Astrocyte of the spinal cord (primary cell): ENCODE measurements around the gene MTREX.
A peak's percentile ranks its signal among the peaks of the same experiment; 100 is the strongest.

Experiments used
- DNase-seq: peaks from one replicate; pipeline ENCODE4 v3.0.0; 2011; ENCODE audit warnings: low read depth, low spot score
- H3K4me3 ChIP-seq: 2 replicates; pipeline ENCODE4 v1.5.1; 2011; ENCODE audit warnings: low read depth, mild to moderate bottlenecking, low read length, moderate library complexity
- in situ Hi-C: cut with HindIII; loops from 2 replicates; pipeline ENCODE4 v1.10.0; 2017; ENCODE audit warnings: low sequenced_read_pairs
- TF ChIP-seq, protein P1 (sequence below): IDR thresholded peaks from 2 replicates; pipeline ENCODE4 v1.5.1; 2012; ENCODE audit warnings: low read depth, mild to moderate bottlenecking, low read length, inconsistent platforms

Gene MTREX

DNA sequence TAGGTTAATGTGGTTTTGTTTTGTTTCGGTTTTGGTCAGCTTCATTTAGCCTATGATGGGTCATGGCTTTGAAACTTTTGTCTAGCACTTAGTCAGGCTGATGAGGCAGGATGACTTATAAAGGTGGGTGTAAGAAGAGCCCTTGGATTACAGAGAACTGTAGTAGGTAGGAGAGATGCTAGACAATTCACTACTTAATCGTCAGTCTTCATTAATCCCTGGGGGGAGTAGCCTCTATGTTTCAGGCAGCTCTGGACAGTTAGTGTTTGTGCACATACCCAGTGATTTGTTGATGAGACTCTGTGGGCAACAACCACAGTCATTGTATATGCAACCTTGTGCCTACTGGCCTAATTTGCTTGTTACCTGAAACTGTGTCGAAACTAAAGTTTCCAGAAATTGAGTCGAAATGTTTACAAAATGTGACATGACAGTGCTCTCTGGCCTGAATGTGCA, 113.3 kb downstream of the MTREX start:
- TF ChIP-seq, protein P1, sequence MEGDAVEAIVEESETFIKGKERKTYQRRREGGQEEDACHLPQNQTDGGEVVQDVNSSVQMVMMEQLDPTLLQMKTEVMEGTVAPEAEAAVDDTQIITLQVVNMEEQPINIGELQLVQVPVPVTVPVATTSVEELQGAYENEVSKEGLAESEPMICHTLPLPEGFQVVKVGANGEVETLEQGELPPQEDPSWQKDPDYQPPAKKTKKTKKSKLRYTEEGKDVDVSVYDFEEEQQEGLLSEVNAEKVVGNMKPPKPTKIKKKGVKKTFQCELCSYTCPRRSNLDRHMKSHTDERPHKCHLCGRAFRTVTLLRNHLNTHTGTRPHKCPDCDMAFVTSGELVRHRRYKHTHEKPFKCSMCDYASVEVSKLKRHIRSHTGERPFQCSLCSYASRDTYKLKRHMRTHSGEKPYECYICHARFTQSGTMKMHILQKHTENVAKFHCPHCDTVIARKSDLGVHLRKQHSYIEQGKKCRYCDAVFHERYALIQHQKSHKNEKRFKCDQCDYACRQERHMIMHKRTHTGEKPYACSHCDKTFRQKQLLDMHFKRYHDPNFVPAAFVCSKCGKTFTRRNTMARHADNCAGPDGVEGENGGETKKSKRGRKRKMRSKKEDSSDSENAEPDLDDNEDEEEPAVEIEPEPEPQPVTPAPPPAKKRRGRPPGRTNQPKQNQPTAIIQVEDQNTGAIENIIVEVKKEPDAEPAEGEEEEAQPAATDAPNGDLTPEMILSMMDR = no peak
- DNase-seq = no peak
- in situ Hi-C loops = no loop called here
- no peak overlapping the region for H3K4me3 ChIP-seq

DNA sequence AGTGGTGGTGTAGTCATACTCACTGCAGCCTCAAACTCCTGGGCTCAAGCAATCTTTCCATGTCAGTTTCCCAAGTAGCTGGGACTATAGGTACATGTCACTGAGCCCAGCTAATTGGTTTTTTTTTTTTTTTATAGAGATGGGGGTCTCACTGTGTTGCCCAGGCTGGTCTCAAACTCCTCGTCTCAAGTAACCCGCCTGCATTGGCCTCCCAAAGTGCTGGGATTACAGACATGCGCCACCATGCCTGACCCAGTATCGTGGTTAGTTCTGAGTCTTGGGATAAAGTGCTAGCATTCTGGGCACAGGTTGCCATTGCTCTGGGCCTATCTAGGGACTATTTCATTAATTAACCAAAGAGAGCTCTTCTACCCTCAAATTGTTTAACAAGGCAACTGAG, 118.7 kb downstream of the MTREX start:
- no peak overlapping the region for H3K4me3 ChIP-seq
- TF ChIP-seq, protein P1 = no peak
- in situ Hi-C loops = no loop called here
- DNase-seq = no peak

DNA sequence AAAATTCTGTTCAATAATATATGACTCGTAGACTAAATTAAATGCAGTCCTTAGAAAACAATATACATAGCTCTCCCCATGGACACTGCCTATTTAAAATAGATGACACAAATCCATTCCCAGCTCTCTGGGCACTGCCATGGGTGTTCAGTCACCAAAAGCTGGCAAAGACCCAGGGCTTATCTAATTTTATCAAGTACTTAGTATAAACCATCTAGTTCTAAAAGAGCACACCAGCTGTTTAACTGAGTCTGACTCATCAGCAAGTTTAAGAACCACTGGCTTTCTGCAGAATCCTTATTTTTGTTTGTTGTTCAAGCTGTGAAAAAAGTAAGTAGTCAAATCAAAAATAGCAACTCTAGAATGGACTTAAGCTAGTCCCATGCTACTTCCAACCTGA, 119.4 kb downstream of the MTREX start:
- H3K4me3 ChIP-seq = no peak overlapping the region
- in situ Hi-C loops = no loop called here
- peak; percentile 76 for DNase-seq
- TF ChIP-seq, protein P1 = no peak

DNA sequence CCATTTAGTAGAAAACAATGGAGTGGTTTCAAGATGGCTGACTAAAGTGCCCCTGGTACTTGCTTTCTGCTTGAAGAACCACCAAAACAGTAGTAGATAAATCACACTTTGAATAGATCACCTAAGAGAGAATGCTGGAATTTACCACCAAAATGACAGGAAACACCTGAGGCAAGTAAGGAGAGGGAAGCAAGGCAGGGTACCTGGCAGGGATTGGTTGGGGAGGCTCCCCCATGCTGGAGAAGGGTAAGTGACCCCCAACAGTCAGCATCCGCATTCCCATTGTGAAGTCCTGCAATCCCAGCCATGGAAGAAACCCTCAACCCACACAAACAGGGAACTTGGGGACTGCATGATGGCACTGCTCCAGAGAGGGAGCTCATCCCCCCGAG, 121.4 kb downstream of the MTREX start:
- in situ Hi-C loops = no loop called here
- DNase-seq = no peak
- TF ChIP-seq, protein P1 = no peak
- H3K4me3 ChIP-seq = no peak overlapping the region

DNA sequence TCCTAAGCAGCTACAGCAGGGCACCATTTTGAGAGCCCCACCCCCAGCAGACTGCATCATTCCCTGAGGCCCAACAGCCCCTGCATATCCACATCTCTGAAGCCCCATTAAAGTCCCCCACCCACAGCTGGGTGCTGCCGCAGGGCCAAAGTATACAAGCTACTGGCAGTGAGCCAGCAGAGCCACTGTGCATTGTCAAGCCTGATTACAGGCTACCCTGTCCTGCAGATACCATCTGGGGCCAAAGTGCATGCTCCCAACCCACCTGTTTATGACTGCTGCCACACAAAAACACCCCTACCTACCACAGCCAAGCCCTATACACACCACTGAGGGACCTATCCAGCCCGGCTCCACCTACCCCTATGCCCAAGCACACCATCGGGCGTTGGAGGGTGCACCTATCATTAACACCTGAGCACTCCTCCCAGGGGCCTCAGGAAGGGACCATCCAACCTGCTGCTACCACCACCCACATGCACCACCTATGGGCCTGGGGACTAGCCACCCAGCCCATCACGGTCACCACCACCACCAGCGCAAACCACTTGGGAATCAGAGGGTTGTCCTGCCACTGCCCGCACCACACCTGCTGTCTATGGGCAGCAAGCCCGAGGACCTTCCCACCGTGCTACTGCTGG, 121.9 kb downstream of the MTREX start:
- H3K4me3 ChIP-seq = no peak overlapping the region
- DNase-seq = no peak

DNA sequence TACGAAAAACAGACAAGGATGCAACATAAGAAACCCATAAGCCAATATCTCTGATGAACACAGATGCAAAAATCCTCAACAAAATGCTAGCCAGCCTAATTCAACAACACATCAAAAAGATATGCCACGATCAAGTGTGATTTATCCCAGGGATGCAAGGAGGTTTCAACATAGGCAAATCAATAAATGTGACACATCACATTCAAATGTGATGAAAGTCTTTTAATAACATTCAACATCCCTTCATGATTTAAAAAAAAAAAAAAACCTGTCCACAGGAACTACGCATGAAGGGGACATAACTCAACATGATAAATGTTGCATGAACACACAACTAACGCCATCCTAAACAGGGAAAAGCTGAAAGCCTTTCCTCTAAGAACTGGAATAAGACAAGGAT, 124.8 kb downstream of the MTREX start:
- TF ChIP-seq, protein P1 = no peak
- in situ Hi-C loops = no loop called here
- H3K4me3 ChIP-seq = no peak overlapping the region
- no peak for DNase-seq

More for the DNA sequence above, 121.9 kb downstream of the MTREX start:
- in situ Hi-C loops = no loop called here
- TF ChIP-seq, protein P1 = no peak
